Ramos (cell line): ENCODE data around the gene ZPR1.
"Not testable (repeated sequence)": the region's sequence is repeated elsewhere in the genome, so short reads cannot be mapped to it uniquely, and the experiment has no call there.

Experiments used
- in situ Hi-C: fragments of 300-500 bp; cut with MboI; formaldehyde crosslinking; loops from one replicate; pipeline ENCODE4 v1.14.3; 2022; ENCODE audit warnings: low sequenced_read_pairs; ENCODE audit not compliant: unreplicated experiment

The ZPR1 gene

DNA sequence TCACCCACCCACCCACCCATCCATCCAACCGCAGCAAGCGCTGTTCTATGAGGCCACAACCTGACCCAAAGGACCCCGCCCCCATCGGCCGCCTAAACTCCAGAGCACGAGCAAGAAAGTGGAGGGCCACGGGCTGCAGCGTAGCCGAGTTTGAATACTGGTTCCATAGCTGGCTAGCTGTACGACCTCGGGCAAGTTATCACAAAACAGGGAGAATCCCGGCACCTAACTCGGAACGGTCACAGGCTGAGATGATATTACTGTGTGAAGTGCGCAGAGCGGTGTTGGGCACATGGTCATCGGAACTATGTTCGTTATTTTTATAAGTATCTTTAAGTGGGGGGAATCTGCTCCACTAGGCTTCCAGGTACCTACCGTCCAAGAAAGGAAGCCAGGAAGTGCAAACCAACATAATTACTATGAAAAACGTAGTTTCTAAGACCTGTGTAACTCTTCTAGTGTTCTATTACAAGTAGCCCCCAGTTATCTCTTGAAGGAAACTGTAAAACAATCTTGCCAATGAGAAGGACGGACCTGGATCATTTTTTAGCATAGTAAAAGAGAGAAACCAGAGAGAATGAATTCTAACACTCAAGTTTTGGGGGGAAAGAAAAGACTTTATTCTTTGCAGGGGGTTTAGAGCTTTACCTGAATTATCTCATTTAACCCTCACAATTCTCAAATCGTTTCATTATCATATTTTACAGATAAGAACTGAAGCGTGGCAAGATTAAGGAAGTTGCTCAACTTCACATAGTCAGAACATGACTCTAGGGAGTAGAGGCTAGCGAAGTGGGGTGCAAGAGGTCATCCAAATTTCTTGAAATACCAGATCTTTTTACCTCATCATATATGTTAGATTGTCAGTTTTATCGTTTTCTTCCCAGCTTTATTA, 14.4 kb downstream of the ZPR1 start:
- in situ Hi-C loops = no loop called here

DNA sequence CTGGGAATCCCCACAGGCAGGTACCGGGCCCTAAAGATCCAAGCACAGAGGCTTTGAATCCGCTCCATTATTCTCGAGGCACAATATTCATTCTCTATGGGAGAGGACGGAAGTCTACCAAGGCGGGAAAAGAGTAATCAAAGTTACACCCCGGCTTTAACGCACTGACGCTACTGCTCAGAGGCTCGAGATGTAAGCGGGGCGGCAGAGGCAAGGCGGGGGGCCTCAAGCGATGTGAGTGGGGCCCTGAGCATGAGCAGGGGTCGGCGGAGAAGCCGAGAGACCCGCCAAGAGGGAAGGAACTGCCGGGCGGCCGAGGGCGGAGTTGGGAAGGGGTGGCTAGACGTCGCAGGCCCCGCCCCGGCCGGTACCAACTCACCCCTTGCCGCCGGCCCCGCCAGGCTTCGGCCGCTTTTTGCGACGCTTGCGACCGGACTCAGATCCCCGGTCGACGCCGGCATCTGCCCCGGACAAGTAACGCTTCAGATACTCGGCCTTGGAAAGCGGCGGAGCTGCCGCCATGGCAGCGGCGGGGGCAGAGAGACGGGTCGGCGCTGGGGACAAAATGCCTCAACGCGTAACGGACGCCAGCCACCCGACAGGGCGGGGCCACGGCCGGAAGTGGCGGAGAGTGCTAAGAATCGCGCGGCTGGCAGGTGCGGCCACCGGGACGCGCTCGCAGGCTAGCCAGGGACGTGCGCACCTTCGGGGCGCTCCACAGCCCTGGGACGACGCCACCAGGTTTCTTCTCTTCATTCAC, 15.2 kb downstream of the ZPR1 start, which contains the start of gene BUD13:
Gene BUD13, minus strand, starts transcription at position 545 of the 760 bp plus-strand sequence. Its CDS starts 23 bp downstream, at position 522.
- in situ Hi-C loops = no loop called here

DNA sequence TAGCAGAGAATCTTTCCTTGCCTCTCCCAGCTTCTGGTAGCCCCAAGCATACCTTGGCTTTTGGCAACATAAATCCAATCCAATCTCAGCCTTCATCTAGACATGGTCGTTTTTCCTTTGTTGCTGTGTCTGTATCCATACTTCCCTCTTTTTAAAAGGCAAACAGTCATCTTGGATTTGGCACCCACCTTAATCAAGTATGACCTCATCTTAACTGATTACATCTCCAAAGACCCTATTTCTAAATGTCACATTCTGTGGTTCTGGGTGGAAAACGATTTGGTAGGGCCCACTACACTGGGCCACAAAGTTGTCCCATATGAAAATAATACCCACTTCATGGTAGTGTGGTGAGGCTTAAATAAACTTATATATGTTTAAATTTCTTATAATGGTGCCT, 15.9 kb downstream of the ZPR1 start:
- in situ Hi-C loops = no loop called here

DNA sequence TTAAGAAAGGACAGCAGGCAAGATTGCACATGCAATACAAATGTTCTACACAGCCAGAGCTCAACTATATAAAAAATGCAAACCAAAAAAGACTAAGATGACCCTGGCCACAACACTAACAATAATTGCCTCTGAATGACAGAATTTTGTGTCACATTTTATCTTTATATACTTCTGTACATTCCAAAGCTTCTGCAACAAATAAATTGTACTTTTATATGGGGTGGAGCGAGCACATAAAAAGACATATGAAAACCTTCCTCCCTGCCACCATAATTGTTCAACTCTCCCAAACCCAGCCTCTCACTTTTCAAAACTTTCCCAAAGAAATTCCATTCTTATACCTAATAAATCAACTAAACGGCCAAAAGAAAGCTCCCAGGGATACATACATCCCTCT, 25.7 kb downstream of the ZPR1 start:
- in situ Hi-C loops = no loop called here

DNA sequence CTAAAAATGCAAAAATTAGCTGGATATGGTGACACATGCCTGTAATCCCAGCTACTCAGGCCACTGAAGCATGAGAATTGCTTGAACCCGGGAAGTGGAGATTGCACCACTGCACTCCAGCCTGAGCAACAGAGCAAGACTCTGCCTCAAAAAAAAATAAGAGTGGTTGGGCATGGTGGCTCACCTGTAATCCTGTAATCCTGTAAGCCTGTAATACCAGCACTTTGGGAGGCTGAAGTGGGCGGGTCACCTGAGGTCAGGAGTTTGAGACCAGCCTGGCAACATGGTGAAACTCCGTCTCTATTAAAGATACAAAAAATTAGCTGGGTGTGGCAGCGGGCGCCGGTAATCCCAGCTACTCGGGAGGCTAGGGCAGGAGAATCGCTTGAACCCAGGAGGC, 31.8 kb downstream of the ZPR1 start:
- in situ Hi-C loops = not testable (repeated sequence)

DNA sequence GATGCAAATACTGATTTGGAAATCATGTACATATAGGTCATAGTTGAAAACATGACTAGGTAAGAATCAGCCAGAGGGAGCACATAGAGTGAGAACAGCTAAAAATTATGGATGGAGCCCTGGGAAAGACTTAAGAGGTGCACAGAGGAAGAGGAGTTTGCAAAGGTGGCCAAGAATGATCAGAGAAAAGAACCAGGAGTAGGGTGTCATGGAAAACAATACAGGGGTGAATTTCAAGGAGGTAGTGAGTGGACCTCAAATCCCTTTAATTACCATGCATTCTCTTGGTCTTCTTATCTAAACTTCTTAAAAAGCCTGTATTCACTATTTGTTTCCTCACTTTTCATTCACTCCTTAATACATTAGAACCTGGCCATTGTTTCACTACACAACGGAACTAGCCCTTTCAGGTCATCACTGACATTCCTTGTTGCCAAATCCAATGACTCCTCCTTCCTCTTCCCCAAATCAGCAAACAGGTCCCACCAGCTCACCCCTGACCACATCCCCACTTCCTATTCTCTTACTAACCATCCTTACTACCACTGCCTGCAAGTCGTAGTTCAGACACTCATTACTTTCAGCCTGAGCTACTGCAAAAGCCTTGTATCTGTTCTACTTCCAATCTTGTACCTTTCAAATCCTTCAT, 37.6 kb downstream of the ZPR1 start:
- in situ Hi-C loops = no loop called here

DNA sequence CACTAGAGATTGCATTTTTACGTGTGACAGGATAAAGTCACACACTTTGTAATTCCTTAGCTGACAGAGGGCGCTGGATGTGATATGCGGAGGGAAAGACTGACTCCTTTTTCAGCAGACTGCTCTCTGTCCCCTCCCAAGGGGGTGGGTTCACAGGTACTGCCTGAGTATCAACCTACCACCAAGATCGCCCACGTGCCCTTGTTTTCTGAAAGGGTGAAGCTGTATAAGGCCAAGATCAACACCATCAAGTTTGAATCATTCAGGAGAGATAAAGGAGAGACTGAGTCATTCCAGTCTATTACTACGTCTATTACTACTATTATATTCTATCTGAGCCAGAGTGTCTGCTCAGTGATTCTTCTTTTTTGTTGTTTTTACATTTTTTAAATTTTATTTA, 45.7 kb downstream of the ZPR1 start:
- in situ Hi-C loops = no loop called here

DNA sequence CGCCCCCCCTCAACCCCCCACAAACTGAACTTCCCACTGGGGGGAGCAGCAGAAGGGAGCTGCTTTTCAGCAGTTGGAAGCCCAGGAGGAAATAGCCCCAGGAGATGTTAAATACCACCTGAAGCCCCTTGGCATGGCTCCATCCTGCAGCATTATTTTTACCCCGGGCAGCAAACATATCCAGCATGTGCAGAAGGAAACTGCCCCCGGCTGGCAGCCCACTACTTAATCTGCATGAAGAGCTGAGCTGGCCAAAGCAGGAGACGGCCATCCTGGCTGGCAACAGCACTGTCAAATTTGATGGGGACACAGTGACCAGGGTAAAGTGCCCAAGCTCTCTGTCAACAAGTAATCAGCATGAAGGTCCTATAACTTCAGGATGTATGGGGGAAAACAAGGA, 47.1 kb downstream of the ZPR1 start:
- in situ Hi-C loops = no loop called here

DNA sequence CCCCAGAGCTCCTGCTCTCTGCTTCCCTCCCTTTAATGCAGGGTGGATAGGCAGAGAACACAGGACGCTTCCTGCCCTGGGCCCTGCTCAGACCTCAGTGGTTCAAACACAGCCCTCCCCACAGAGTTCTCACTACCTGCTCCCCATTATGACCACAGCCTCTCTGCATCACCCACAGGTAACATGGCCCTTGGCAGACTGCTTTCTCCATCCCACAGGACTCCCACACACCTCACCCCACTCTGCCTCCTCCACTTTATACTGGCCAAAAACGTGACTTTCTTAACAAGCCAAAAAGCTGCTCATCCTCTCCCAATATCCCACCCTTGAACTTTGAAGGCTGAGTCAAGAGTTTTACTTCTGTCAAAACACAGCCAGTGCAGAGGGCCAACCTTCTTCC, 48.8 kb downstream of the ZPR1 start:
- in situ Hi-C loops = no loop called here

DNA sequence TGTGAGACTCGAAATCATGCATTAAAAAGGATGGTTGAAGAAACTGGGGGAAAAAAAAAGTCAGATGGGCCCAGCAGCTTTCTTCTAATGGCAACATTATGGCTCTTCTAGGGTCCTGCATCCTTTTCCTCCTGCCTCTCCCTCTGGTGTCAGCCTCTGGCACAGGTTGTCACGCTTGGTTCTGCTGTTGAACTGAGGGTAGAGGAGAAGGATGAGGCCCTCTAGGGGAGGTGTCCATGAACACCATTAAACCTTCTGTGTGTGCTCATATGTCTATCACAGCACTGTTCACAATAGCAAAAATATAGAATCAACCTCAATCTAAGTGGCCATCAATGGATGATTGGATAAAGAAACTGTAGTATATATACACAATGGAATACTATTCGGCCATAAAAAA, 51.1 kb downstream of the ZPR1 start:
- in situ Hi-C loops = no loop called here

DNA sequence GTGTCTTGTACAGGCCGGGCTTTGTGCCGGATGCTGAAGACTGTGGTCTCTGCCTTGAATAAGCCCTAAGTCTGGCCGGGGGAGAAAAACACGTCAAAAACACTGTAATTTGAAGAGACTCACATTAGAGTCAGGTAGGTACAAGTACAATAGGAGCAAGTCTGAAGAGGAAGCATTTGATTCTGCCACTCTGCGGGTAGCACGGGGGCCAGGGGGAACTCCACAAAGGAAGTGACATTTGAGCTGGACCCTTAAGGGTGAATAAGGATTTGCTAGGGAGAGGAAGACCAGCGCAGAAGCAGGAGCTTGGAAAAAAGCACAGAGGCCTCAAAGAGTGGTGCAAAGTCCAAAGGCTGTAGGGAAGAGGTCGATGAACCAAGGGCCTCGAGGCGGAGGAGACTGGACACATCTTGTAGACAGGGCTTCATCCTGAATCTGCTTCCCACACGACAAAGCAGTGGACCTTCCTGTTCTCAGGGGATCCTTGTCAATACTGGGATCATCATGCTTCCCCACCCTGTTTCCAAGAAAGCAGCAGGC, 53.8 kb downstream of the ZPR1 start:
- in situ Hi-C loops = no loop called here

DNA sequence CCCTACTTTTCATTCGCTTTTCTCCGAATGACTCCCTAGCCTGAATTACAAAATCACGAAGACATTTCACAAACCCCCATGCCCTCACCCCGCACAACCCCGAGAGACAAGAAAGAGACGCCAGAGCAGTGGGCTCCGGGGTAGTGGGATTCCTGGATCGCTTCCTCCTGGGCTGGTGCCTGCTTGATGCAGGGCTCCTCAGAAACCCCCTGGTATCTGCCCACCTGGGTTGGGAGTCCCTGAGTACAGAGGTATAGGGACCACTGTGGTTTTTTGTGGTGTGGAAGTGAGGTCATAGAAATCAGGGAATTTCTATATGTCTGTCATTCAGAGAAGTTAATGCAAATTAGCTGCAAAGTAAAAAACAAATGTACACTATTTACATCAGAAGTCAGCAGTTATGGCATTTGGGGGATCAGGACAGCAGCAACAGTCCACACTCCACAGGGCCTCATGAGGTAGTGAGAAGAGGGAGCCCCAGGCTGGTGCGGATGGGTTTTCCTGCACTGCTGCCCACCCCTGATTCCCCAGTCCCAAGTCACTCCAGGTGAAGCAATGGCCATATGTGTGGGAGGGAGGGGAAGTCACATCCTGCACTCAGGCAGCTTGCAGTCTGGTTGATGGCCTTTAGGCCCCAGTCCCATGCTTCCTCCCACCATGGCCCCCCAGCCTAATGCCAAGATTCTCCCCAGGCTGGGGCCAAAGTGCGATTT, 54.6 kb downstream of the ZPR1 start:
- in situ Hi-C loops = no loop called here

DNA sequence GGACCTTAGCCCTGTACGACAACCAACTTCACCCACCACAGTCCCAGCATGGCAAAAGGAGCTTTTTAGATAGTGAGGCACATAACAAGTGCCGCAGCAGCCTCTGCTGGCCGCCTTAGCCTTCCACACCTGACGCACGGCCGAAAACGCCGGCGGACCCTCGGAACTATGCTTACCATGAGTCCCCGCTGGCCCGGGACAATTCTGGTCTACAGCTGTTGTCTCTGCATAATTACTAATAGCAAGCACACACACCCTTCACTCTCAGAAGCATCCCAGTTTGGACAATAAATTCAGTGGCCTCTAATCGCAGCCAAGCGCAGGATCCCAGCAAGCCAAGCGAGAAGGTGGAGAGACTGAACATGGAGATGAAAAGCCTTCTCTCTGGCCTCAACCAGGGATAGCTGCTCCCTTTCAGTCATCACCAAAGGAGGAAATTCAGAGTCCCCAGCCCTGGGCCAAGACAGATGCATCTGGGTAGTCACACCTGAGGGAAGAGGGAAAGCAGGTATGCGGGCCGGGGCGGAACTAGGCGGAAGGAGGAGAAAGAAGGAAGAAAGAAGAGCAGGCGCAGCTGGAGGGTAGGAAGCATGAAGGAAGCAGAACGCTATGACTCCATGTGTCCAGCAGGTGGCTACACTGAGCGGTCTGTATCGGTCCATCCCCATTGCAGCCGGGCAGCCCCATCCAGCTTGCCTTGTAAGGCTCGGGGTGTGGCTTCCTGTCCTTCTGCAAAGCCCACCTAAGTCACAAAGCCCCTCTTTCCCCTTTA, 55.4 kb downstream of the ZPR1 start:
- in situ Hi-C loops = no loop called here

DNA sequence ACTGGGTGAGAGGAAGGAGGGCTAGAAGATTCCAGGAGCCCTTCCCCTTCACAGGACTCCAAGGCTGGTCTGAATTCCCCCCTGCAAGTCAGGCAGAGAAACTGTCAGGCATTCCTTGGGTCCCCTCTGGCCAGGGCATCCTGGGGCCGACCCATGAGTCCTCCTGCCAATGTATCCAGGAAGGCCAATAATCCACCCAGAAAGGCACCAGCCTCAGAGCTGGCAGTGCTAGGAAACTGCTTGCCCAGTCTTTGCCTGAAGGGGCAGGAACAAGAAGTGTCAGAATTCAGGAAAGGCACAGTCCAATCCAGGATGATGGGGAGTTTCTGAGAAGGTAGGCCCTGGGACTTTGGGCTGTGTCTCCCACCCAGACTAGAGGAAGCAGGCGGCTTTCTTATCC, 56.0 kb downstream of the ZPR1 start:
- in situ Hi-C loops = no loop called here

DNA sequence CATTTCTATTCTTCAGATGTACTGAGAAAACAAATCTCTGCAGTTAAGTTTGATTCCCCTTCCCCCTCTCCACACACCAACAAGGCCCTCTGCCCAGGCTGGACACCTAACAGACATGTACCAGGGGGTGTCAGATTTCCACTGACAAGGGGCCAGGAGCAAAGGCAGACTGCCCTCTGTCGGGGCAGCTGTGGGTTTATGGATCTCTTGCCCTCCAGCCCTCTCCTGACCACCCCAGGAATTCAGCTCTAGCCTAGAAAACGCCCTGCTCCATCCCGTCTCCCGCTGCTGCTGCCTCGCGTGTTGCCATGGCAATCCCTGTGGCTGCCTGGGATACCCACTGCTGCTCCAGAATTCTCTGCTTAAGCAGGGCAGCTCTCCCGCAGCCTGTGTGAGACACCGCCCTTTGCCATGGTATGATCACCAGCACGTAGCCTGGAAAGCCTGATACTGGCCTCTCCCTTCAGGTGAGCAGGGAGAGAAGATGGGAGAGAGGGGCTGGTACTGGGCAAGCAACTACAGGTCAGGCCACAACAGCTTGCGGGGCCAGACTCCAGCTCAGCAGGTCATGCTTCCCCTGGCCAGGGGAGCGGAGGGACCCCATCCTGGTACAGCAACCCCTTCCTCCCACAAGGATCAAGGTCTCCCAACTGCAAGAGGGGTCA, 56.6 kb downstream of the ZPR1 start:
- in situ Hi-C loops = no loop called here

DNA sequence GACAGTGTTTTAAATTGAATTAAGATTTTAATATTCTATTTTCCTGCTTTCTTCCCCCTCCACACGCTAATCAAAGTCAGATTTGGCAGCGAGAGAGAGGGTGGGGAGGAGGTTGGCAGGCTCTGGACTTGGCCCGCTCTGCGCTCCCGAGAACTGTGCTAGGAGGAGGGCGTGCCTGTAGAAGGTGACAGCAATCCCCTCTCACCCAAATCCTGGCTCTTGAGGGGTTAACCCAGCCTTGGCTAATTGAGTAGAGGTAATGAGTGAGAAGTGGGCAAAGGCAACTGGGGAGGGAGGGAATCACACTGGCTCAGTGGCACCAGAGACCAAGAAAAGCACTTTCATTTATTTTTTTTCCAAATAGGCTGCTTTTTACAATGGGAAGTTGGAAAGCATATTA, 57.2 kb downstream of the ZPR1 start:
- in situ Hi-C loops = no loop called here

DNA sequence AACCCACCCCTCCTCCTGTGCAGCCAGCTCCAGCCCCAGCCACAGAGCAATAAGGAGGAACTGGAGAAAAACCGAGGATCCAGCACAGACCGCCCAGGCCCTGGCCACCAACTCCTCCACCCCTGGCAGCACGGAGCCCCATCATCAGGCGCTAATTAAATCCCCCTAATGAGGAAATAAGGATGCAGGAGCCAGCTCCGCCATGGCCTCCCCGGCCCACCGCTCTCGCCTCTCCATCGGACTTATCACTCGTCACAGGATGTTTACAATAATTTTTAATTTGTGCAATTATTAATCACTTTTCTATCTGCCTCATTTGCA, 57.6 kb downstream of the ZPR1 start:
- in situ Hi-C loops = no loop called here

DNA sequence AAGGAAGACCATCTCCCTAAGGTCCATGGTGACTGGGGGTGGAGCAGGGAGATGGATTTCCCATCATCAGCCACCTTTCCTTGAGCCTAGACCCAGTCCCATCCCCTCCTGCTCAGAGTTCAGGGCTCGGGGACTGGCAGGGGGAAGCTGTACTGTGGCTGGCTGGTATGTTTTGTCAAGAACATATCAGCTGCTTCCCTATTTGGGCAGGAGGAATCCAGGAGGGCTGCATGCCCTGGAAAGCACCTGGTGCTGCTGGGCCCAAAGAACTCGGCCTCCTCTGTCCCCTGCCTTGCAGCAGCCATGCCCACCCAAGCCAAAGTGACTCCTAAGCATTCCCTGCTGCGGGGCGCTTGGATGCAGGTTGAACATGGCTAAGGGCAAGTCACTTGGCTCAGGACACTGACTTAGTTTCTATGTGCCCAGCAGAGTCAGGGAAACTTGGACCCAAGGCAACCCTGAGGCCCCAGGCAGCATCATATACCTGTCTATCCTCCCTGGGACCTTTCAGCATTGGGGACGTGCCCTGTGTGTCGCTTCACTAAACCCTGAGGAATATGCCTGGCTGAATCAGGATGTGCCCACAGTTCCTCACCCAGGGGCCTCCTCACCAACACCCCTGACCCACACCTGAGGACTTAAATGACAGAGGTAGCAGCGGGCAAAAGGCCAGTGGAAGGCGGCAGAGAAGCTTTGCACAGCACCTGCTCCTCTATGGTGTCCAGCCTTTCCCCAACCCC, 58.2 kb downstream of the ZPR1 start:
- in situ Hi-C loops = no loop called here
